Caco-2 (cell line): ENCODE measurements around the gene KLHL36. TPM values are rescaled to one million over a fixed set of nuclear protein-coding genes. Genes with fewer than 3 reads are reported as not detected.
"Not testable (repeated sequence)": the region's sequence is repeated elsewhere in the genome, so short reads cannot be mapped to it uniquely, and the experiment has no call there.

Experiments used
- BruUV-seq: library from RNA; stranded (reverse); fragments of 400-500 nt; replicated peaks from 2 replicates; lab custom pipeline; 2021; lab: Mats Ljungman, UMichigan
- CTCF ChIA-PET: fragments of 300-600 bp; sonication (Branson Sonifier 250); formaldehyde crosslinking; loops from one replicate; lab custom pipeline; 2022; ENCODE audit warnings: antibody characterized with exemption; lab: Charles Lee
- POLR2A ChIA-PET: fragments of 300-600 bp; sonication (Branson Sonifier 250); formaldehyde crosslinking; loops from one replicate; lab custom pipeline; 2022; ENCODE audit warnings: antibody characterized with exemption; lab: Charles Lee
- DNase-seq, 2 experiments: peaks; one replicate each; pipeline versions ENCODE4 v3.0.0 to v3.0.0-alpha.2; 2020 to 2022
- H3K27me3 ChIP-seq: replicated peaks from 2 replicates; pipeline ENCODE4 v1.6.0; 2011; ENCODE audit warnings: low read length; ENCODE audit not compliant: control insufficient read depth, insufficient read depth
- H3K36me3 ChIP-seq: 2 replicates; pipeline ENCODE4 v1.5.1; 2011; ENCODE audit warnings: low read length; ENCODE audit not compliant: control insufficient read depth, insufficient read depth
- H3K4me1 ChIP-seq: fragments of 250-450 bp; sonication (Bioruptor Pico); 2 replicates; pipeline ENCODE4 v1.5.1; 2020; ENCODE audit warnings: mild to moderate bottlenecking
- H3K4me3 ChIP-seq: 2 replicates; pipeline ENCODE4 v1.5.1; 2011; ENCODE audit warnings: low read depth, mild to moderate bottlenecking, control low read depth, low read length
- H3K9me3 ChIP-seq: fragments of 250-450 bp; sonication (Bioruptor Pico); 2 replicates; pipeline ENCODE4 v1.5.1; 2020; ENCODE audit warnings: mild to moderate bottlenecking, moderate library complexity
- H3K27ac Mint-ChIP-seq: one replicate; pipeline ENCODE4 v1.8.0; 2022; ENCODE audit warnings: mixed read lengths; ENCODE audit not compliant: unreplicated experiment
- H3K27me3 Mint-ChIP-seq: one replicate; pipeline ENCODE4 v1.8.0; 2022; ENCODE audit warnings: mixed read lengths; ENCODE audit not compliant: insufficient read depth, unreplicated experiment
- H3K36me3 Mint-ChIP-seq: one replicate; pipeline ENCODE4 v1.8.0; 2022; ENCODE audit warnings: mild to moderate bottlenecking, mixed read lengths; ENCODE audit not compliant: insufficient read depth, unreplicated experiment
- H3K4me1 Mint-ChIP-seq: one replicate; pipeline ENCODE4 v1.8.0; 2022; ENCODE audit warnings: low read depth, mixed read lengths; ENCODE audit not compliant: unreplicated experiment
- H3K4me3 Mint-ChIP-seq: one replicate; pipeline ENCODE4 v1.8.0; 2022; ENCODE audit warnings: mild to moderate bottlenecking, moderate library complexity, mixed read lengths; ENCODE audit not compliant: unreplicated experiment
- H3K9me3 Mint-ChIP-seq: one replicate; pipeline ENCODE4 v1.8.0; 2022; ENCODE audit warnings: mixed read lengths; ENCODE audit not compliant: unreplicated experiment
- intact Hi-C: fragments of 100-400 bp; cut with micrococcal nuclease; formaldehyde crosslinking; loops from one replicate; pipeline ENCODE4 v1.10.0; 2022; ENCODE audit not compliant: unreplicated experiment
- total RNA-seq: library from RNA; stranded (reverse); gene quantifications from 2 replicates; pipeline ENCODE4 v1.2.3, GENCODE V29; 2022
- TF ChIP-seq, protein P1 (sequence below), 2 experiments: fragments of 200-600 bp in 1 of 2; IDR thresholded peaks; 1 replicate in 1 of 2; 2 replicates in 1 of 2; pipeline versions ENCODE4 v1.5.1 to v1.8.0; 2011 to 2022; ENCODE audit warnings: antibody characterized with exemption in 1 of 2, control low read depth in 1 of 2, inconsistent platforms in 1 of 2, low read depth in 1 of 2, low read length in 1 of 2, mild to moderate bottlenecking in 1 of 2, moderate library complexity in 1 of 2; ENCODE audit not compliant: insufficient read depth in 1 of 2, severe bottlenecking in 1 of 2, unreplicated experiment in 1 of 2

KLHL36 gene
- total RNA-seq, 1 experiment from 2014 or later = 70.2 TPM

DNA sequence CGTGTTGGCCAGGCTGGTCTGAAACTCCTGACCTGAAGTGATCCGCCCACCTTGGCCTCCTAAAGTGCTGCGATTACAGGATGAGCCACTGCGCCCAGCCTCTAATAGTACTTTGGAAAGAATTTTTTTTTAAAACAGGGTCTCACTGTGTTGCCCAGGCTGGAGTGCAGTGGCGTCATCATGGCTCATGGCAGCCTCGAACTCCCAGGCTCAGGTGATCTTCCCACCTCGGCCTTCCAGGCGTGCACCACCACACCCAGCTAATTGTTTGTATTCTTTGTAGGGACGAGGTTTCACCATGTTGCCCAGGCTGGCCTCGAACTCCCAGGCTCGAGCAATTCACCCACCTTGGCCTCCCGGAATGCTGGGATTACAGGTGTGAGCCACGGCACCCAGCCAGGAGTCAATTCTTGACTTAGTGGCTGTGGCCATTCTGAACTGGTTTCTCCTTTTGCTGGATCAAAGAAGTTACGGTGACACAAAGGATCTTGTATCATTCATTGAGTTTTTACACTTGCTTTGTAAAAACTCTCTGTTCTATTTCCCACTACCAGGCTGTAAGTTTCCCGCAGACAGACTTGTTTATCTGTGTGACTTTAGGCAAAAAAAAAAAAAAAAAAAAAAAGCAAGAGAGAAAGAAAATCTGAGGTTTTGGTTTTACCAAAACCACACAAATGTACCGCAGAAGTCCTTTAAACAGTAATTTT lies 17.7 kb upstream of the KLHL36 start:
- H3K27me3 ChIP-seq = no peaks in the 10 kb centered on the region
- Mint-ChIP-seq H3K4me3 (no peak overlapping the region), H3K27me3 (no peaks in the 10 kb centered on the region), H3K36me3 (no peaks in the 10 kb centered on the region), H3K27ac (no peak overlapping the region), H3K9me3 (no peaks in the 10 kb centered on the region), H3K4me1 (no peaks in the 10 kb centered on the region)
- no peaks in the 10 kb centered on the region for H3K9me3 ChIP-seq
- no peaks in the 10 kb centered on the region for H3K36me3 ChIP-seq
- DNase-seq = no peak
- no peaks in the 10 kb centered on the region for H3K4me1 ChIP-seq
- CTCF ChIA-PET = no interaction called here
- H3K4me3 ChIP-seq = no peak overlapping the region
- no TSS peak for BruUV-seq
- intact Hi-C loops = no loop called here
- POLR2A ChIA-PET = no interaction called here
- TF ChIP-seq, protein P1, sequence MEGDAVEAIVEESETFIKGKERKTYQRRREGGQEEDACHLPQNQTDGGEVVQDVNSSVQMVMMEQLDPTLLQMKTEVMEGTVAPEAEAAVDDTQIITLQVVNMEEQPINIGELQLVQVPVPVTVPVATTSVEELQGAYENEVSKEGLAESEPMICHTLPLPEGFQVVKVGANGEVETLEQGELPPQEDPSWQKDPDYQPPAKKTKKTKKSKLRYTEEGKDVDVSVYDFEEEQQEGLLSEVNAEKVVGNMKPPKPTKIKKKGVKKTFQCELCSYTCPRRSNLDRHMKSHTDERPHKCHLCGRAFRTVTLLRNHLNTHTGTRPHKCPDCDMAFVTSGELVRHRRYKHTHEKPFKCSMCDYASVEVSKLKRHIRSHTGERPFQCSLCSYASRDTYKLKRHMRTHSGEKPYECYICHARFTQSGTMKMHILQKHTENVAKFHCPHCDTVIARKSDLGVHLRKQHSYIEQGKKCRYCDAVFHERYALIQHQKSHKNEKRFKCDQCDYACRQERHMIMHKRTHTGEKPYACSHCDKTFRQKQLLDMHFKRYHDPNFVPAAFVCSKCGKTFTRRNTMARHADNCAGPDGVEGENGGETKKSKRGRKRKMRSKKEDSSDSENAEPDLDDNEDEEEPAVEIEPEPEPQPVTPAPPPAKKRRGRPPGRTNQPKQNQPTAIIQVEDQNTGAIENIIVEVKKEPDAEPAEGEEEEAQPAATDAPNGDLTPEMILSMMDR (IDR thresholded peaks at IDR 0.05; ENCODE audit: insufficient read depth in 1 of 2, low read depth in 1 of 2, low read length in 1 of 2, severe bottlenecking in 1 of 2, unreplicated experiment in 1 of 2) = no peak

DNA sequence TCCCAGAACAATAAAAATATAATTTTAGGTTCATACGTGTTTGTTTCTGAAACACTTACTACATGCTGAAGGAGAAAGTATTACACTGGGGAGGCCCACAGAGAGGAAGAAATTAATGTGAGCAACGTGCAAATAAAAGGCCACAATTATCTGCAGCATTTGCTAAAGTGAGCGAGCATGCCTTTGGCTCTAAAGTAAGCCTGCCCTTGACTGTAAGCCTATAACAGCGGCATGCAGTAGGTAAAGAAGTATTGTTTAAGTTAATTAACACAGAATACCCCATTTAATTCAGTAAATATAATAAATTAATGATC lies 17.2 kb upstream of the KLHL36 start:
- Histone ChIP-seq H3K9me3 (no peaks in the 10 kb centered on the region), H3K4me1 (no peaks in the 10 kb centered on the region), H3K27me3 (no peaks in the 10 kb centered on the region), H3K36me3 (no peaks in the 10 kb centered on the region), H3K4me3 (no peak overlapping the region)
- no peak for DNase-seq
- Mint-ChIP-seq H3K4me1 (no peaks in the 10 kb centered on the region), H3K4me3 (no peak overlapping the region), H3K9me3 (no peaks in the 10 kb centered on the region), H3K36me3 (no peaks in the 10 kb centered on the region), H3K27ac (no peak overlapping the region), H3K27me3 (no peaks in the 10 kb centered on the region)
- ChIA-PET CTCF (no interaction called here), POLR2A (no interaction called here)
- no TSS peak for BruUV-seq
- intact Hi-C loops = no loop called here
- TF ChIP-seq, protein P1 (IDR thresholded peaks at IDR 0.05; ENCODE audit: insufficient read depth in 1 of 2, low read depth in 1 of 2, low read length in 1 of 2, severe bottlenecking in 1 of 2, unreplicated experiment in 1 of 2) = no peak

DNA sequence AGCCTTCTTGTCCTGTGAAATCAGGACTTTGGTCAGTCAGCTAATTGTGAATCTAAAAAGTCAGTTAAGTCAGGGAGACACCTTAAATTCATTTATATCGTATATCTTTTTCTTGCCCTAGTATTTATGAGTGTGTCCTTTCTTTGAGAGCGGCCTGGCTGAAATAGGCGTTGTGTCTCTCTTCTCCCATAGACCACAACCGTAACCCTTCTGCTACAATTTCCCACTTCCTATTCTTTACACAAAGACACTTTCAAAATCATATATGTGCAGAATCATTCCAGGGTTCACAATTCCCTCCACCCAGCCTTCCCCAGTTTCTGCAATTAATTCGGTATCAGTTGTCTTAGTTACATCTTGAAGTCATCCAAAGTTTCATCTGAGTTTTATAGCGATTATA lies 16.4 kb upstream of the KLHL36 start:
- Mint-ChIP-seq H3K4me3 (no peak overlapping the region), H3K36me3 (no peaks in the 10 kb centered on the region), H3K27me3 (no peaks in the 10 kb centered on the region), H3K4me1 (no peaks in the 10 kb centered on the region), H3K9me3 (no peaks in the 10 kb centered on the region), H3K27ac (no peak overlapping the region)
- Histone ChIP-seq H3K4me3 (no peak overlapping the region), H3K4me1 (no peaks in the 10 kb centered on the region), H3K27me3 (no peaks in the 10 kb centered on the region), H3K36me3 (no peaks in the 10 kb centered on the region), H3K9me3 (no peaks in the 10 kb centered on the region)
- TF ChIP-seq, protein P1 (IDR thresholded peaks at IDR 0.05; ENCODE audit: insufficient read depth in 1 of 2, low read depth in 1 of 2, low read length in 1 of 2, severe bottlenecking in 1 of 2, unreplicated experiment in 1 of 2) = no peak
- ChIA-PET CTCF (no interaction called here), POLR2A (interaction anchor here (0.6 kb wide), 1 partner anchor 20 kb away, joined by 3 read pairs; no protein-coding TSS in a partner anchor)
- BruUV-seq = no TSS peak
- intact Hi-C loops = no loop called here
- no peak for DNase-seq

- POLR2A ChIA-PET = not testable (repeated sequence)
Observed at GRCh38 chr16:84632862-84633261, 15.4 kb upstream of the KLHL36 start.

More at GRCh38 chr16:84632862-84633261, 15.4 kb upstream of the KLHL36 start:
- H3K27me3 Mint-ChIP-seq, H3K27ac Mint-ChIP-seq, H3K4me1 Mint-ChIP-seq, H3K4me1 ChIP-seq, DNase-seq, H3K4me3 Mint-ChIP-seq, H3K27me3 ChIP-seq, H3K9me3 ChIP-seq, H3K36me3 Mint-ChIP-seq, H3K36me3 ChIP-seq, CTCF ChIA-PET, H3K9me3 Mint-ChIP-seq, BruUV-seq, H3K4me3 ChIP-seq, intact Hi-C loops: not testable (repeated sequence)
